H9 (cell line): ENCODE data around the gene TOM1L2. TPM values are rescaled to one million over a fixed set of nuclear protein-coding genes. Genes with fewer than 3 reads are reported as not detected.

Source experiments
- DNase-seq: peaks from one replicate; pipeline ENCODE4 v3.0.0-alpha.2; 2017
- H2AFZ ChIP-seq: one replicate; pipeline ENCODE4 v1.6.1; 2013; ENCODE audit warnings: mild to moderate bottlenecking, low read length, control low read depth, moderate library complexity
- H2AK5ac ChIP-seq: 2 replicates; pipeline ENCODE4 v1.6.1; 2013; ENCODE audit warnings: low read length, control low read depth, mixed read lengths; ENCODE audit not compliant: insufficient read length
- H2BK120ac ChIP-seq: one replicate; pipeline ENCODE4 v1.6.1; 2013; ENCODE audit warnings: low read depth, mild to moderate bottlenecking, low read length, control low read depth, inconsistent platforms; ENCODE audit not compliant: poor library complexity, severe bottlenecking
- H2BK12ac ChIP-seq: 2 replicates; pipeline ENCODE4 v1.6.1; 2013; ENCODE audit warnings: low read length, control low read depth, mixed read lengths, low read depth; ENCODE audit not compliant: insufficient read length
- H2BK15ac ChIP-seq: 2 replicates; pipeline ENCODE4 v1.6.1; 2013; ENCODE audit warnings: low read depth, low read length, control low read depth
- H2BK20ac ChIP-seq: one replicate; pipeline ENCODE4 v1.6.1; 2013; ENCODE audit warnings: low read depth, mild to moderate bottlenecking, low read length, control low read depth, inconsistent platforms; ENCODE audit not compliant: poor library complexity, severe bottlenecking
- H2BK5ac ChIP-seq: 2 replicates; pipeline ENCODE4 v1.6.1; 2013; ENCODE audit warnings: low read length, control low read depth, mixed read lengths; ENCODE audit not compliant: insufficient read length
- H3K14ac ChIP-seq: 2 replicates; pipeline ENCODE4 v1.6.1; 2013; ENCODE audit warnings: low read length, control low read depth; ENCODE audit not compliant: insufficient read depth
- H3K18ac ChIP-seq: 2 replicates; pipeline ENCODE4 v1.6.1; 2013; ENCODE audit warnings: low read depth, mild to moderate bottlenecking, mixed read lengths, low read length, control low read depth; ENCODE audit not compliant: insufficient read length
- H3K23ac ChIP-seq: 2 replicates; pipeline ENCODE4 v1.6.1; 2013; ENCODE audit warnings: low read length, control low read depth, mixed read lengths, low read depth; ENCODE audit not compliant: insufficient read length
- H3K23me2 ChIP-seq: 2 replicates; pipeline ENCODE4 v1.6.1; 2013; ENCODE audit warnings: low read depth, mild to moderate bottlenecking, mixed read lengths, low read length, control low read depth; ENCODE audit not compliant: insufficient read length, poor library complexity, severe bottlenecking
- H3K27ac ChIP-seq: 2 replicates; pipeline ENCODE4 v1.5.1; 2013; ENCODE audit warnings: low read length, control low read depth, mixed read lengths, low read depth; ENCODE audit not compliant: insufficient read length
- H3K27me3 ChIP-seq: 2 replicates; pipeline ENCODE4 v1.6.1; 2013; ENCODE audit warnings: low read length, control low read depth, inconsistent platforms; ENCODE audit not compliant: insufficient read depth
- H3K4ac ChIP-seq: 2 replicates; pipeline ENCODE4 v1.6.1; 2013; ENCODE audit warnings: low read depth, mild to moderate bottlenecking, control low read depth, inconsistent platforms, low read length, moderate library complexity
- H3K4me1 ChIP-seq: 2 replicates; pipeline ENCODE4 v1.6.1; 2013; ENCODE audit warnings: low read length, control low read depth, inconsistent platforms; ENCODE audit not compliant: insufficient read depth
- H3K4me2 ChIP-seq: 2 replicates; pipeline ENCODE4 v1.6.1; 2013; ENCODE audit warnings: low read length, control low read depth, mixed read lengths; ENCODE audit not compliant: insufficient read length, insufficient read depth
- H3K56ac ChIP-seq: 2 replicates; pipeline ENCODE4 v1.6.1; 2013; ENCODE audit warnings: low read depth, mild to moderate bottlenecking, mixed read lengths, low read length, control low read depth; ENCODE audit not compliant: insufficient read length
- H3K79me1 ChIP-seq: 2 replicates; pipeline ENCODE4 v1.6.1; 2013; ENCODE audit warnings: low read depth, mild to moderate bottlenecking, moderate library complexity, low read length, control low read depth, inconsistent platforms; ENCODE audit not compliant: insufficient read depth, poor library complexity, severe bottlenecking
- H3K79me2 ChIP-seq: 2 replicates; pipeline ENCODE4 v1.6.1; 2013; ENCODE audit warnings: low read length, control low read depth, inconsistent platforms; ENCODE audit not compliant: insufficient read depth
- H3K9ac ChIP-seq: 2 replicates; pipeline ENCODE4 v1.6.1; 2013; ENCODE audit warnings: low read length, control low read depth, mixed read lengths; ENCODE audit not compliant: insufficient read length; ENCODE audit errors: extremely low read depth
- H3K9me3 ChIP-seq: one replicate; pipeline ENCODE4 v1.6.1; 2013; ENCODE audit warnings: low read depth, low read length, inconsistent platforms; ENCODE audit not compliant: control insufficient read depth
- H3T11ph ChIP-seq: one replicate; pipeline ENCODE4 v1.6.1; 2013; ENCODE audit warnings: mild to moderate bottlenecking, low read length, control low read depth, inconsistent platforms
- H4K20me1 ChIP-seq: one replicate; pipeline ENCODE4 v1.6.1; 2013; ENCODE audit not compliant: control insufficient read depth, insufficient read length, insufficient read depth
- H4K5ac ChIP-seq: 2 replicates; pipeline ENCODE4 v1.6.1; 2013; ENCODE audit warnings: low read depth, mild to moderate bottlenecking, mixed read lengths, low read length, control low read depth; ENCODE audit not compliant: insufficient read length
- H4K8ac ChIP-seq: replicated peaks from 2 replicates; pipeline ENCODE4 v1.6.1; 2013; ENCODE audit warnings: low read length, control low read depth, mixed read lengths, low read depth; ENCODE audit not compliant: insufficient read length
- H4K91ac ChIP-seq: 2 replicates; pipeline ENCODE4 v1.6.1; 2013; ENCODE audit warnings: low read depth, mild to moderate bottlenecking, moderate library complexity, mixed read lengths, low read length, control low read depth; ENCODE audit not compliant: insufficient read length
- H3K27ac Mint-ChIP-seq, 3 experiments: 2 replicates in 2 of 3; 3 replicates in 1 of 3; pipeline ENCODE4 v1.8.0; 2020 to 2021; ENCODE audit warnings: mixed read lengths in 3 of 3, mild to moderate bottlenecking in 1 of 3, moderate library complexity in 1 of 3
- H3K27me3 Mint-ChIP-seq: 2 replicates; pipeline ENCODE4 v1.8.0; 2021; ENCODE audit warnings: low read depth, mild to moderate bottlenecking, moderate library complexity, mixed read lengths
- H3K36me3 Mint-ChIP-seq, 3 experiments: 2 replicates in 2 of 3; 3 replicates in 1 of 3; pipeline ENCODE4 v1.8.0; 2020 to 2021; ENCODE audit warnings: low read depth in 3 of 3, mixed read lengths in 3 of 3; ENCODE audit not compliant: insufficient read depth in 1 of 3
- H3K4me1 Mint-ChIP-seq, 2 experiments: 2 replicates each; pipeline ENCODE4 v1.8.0; 2020; ENCODE audit warnings: mixed read lengths in 2 of 2
- H3K4me3 Mint-ChIP-seq, 2 experiments: 2 replicates in 1 of 2; 3 replicates in 1 of 2; pipeline ENCODE4 v1.8.0; 2020 to 2021; ENCODE audit warnings: mild to moderate bottlenecking in 2 of 2, mixed read lengths in 2 of 2, moderate library complexity in 1 of 2
- H3K9me3 Mint-ChIP-seq, 2 experiments: 2 replicates in 1 of 2; 3 replicates in 1 of 2; pipeline ENCODE4 v1.8.0; 2020; ENCODE audit warnings: mild to moderate bottlenecking in 2 of 2, mixed read lengths in 2 of 2, moderate library complexity in 1 of 2
- CTCF ChIP-seq: fragments of 200-600 bp; sonication (generic); conservative IDR thresholded peaks from 3 replicates; pipeline ENCODE4 v1.8.0; 2021; ENCODE audit warnings: antibody characterized with exemption, mild to moderate bottlenecking
- WGBS: extraction: QIAGEN DNeasy Blood & Tissue Kit; methylation state at CpG from one replicate; pipeline ENCODE4 v1.1.7; 2013; ENCODE audit warnings: missing lambda C conversion rate, low lambda C conversion rate, mixed read lengths; ENCODE audit not compliant: insufficient read length; ENCODE audit errors: extremely low coverage; 5-methylcytosine and 5-hydroxymethylcytosine counted together
- total RNA-seq: library from RNA; stranded (reverse); gene quantifications from 2 replicates; pipeline ENCODE4 v1.2.1, GENCODE V29; 2021

The TOM1L2 gene
- total RNA-seq, 1 experiment from 2014 or later: 4.6 TPM

GRCh38 chr17:17865035-17865434 is 107.2 kb downstream of the TOM1L2 start:
- Mint-ChIP-seq H3K36me3 (no peaks in the 10 kb centered on the region), H3K4me1 (peaks cover 40 to 42% of the 10 kb centered on the region in 2 experiments), H3K4me3 (no peak overlapping the region), H3K27me3 (peaks cover 33% of the 10 kb centered on the region), H3K9me3 (peaks cover 0 to 3% of the 10 kb centered on the region in 2 experiments; a peak in 1 of 5 replicates), H3K27ac (no peak overlapping the region)
- H3K18ac ChIP-seq: no peak overlapping the region
- peaks cover 9% of the 10 kb centered on the region; the same call in 1 of the 2 replicates for H3K4me1 ChIP-seq
- no peaks in the 10 kb centered on the region for H3K9me3 ChIP-seq
- no CpG with 5 or more reads among the region's 1 CpG for WGBS
- no peak overlapping the region for H3K9ac ChIP-seq
- no peaks in the 10 kb centered on the region for H3K27me3 ChIP-seq
- no peak overlapping the region for H3K4me2 ChIP-seq
- no peak overlapping the region for H2BK12ac ChIP-seq
- H2BK120ac ChIP-seq: no peak overlapping the region
- no peak for DNase-seq
- no peaks in the 10 kb centered on the region for H3K79me2 ChIP-seq
- TF ChIP-seq CTCF: no peak
- no peak overlapping the region for H3K27ac ChIP-seq
- no peak overlapping the region for H4K5ac ChIP-seq
- no peak overlapping the region for H2AK5ac ChIP-seq
- H4K8ac ChIP-seq: no peak overlapping the region
- H2AFZ ChIP-seq: no peak overlapping the region
- H3T11ph ChIP-seq: no peak overlapping the region
- no peak overlapping the region for H3K4ac ChIP-seq
- no peak overlapping the region for H4K91ac ChIP-seq
- no peak overlapping the region for H3K56ac ChIP-seq
- H3K23me2 ChIP-seq: no peaks in the 10 kb centered on the region
- no peak overlapping the region for H3K23ac ChIP-seq
- no peaks in the 10 kb centered on the region for H4K20me1 ChIP-seq
- H3K79me1 ChIP-seq: no peaks in the 10 kb centered on the region
- H3K14ac ChIP-seq: no peak overlapping the region
- H2BK15ac ChIP-seq: no peak overlapping the region
- H2BK5ac ChIP-seq: no peak overlapping the region
- H2BK20ac ChIP-seq: no peak overlapping the region
